ENCODE data around the gene SETD3.
"Not testable (repeated sequence)": the region's sequence is repeated elsewhere in the genome, so short reads cannot be mapped to it uniquely, and the experiment has no call there.

The SETD3 gene

GRCh38 chr14:99354166-99354875 is 126.3 kb downstream of the SETD3 start:
- DNase-seq = no peak

- DNase-seq = no peak
Measured at GRCh38 chr14:99352688-99353280, 127.9 kb downstream of the SETD3 start.

GRCh38 chr14:99351166-99352007 is 129.3 kb downstream of the SETD3 start:
- DNase-seq = no peak

GRCh38 chr14:99350751-99351150 is 129.9 kb downstream of the SETD3 start:
- DNase-seq = no peak

GRCh38 chr14:99349721-99350495 is 130.8 kb downstream of the SETD3 start:
- no peak for DNase-seq

GRCh38 chr14:99348816-99349614 is 131.6 kb downstream of the SETD3 start:
- DNase-seq = no peak

- not testable (repeated sequence) for DNase-seq
Measured at GRCh38 chr14:99348231-99348630, 132.4 kb downstream of the SETD3 start.
